GM12864 (cell line): Measurements from ENCODE around the gene PMM2.

Experiments used
- DNase-seq: peaks from one replicate; pipeline ENCODE4 v3.0.0-alpha.2; 2011; ENCODE audit warnings: low read depth
- H3K4me3 ChIP-seq: 2 replicates; pipeline ENCODE4 v1.5.1; 2011; ENCODE audit warnings: mild to moderate bottlenecking, low read depth, low read length, control low read depth
- CTCF ChIP-seq: IDR thresholded peaks from 2 replicates; pipeline ENCODE4 v1.5.1; 2011; ENCODE audit warnings: low read depth, mild to moderate bottlenecking, moderate library complexity, low read length, control low read depth, inconsistent platforms; ENCODE audit errors: missing control alignments

The PMM2 gene

DNA sequence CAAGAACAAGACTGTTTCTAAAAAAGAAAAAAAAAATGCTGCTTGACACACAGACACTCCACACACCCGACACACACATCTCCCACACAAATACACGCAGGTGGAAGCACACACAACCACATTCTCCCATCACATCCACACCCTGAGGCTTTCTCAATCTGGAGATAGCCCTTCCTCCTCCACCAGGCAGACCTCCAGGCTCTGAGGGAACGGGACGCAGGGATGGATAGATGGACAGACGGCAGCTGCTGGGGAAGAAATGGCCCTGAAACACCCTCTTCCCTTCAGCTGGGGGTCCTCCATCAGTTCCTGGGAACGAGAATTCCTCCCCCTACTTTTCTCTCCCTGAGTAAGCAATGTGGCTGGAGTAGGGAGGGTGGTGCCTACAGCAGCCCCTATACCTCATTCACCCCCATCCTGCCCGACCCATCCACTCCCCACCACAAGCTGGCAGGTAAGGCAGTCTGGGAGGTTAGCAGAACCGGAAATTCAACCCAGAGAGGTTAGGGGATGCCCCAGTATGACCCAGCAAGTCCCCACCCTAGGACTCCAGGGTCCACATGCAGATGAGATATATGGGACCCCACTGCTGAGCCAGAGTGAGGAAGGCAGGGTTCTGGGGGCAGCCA, 80.4 kb downstream of the PMM2 start:
- no peak for TF ChIP-seq CTCF
- DNase-seq = no peak
- H3K4me3 ChIP-seq = no peak overlapping the region

- no peak for DNase-seq
- H3K4me3 ChIP-seq = no peak overlapping the region
- no peak for TF ChIP-seq CTCF
These were observed 80.9 kb downstream of the PMM2 start for GRCh38 chr16:8878523-8878911.

GRCh38 chr16:8880839-8881510, 83.3 kb downstream of the PMM2 start:
- no peak for DNase-seq
- no peak for TF ChIP-seq CTCF
- no peak overlapping the region for H3K4me3 ChIP-seq

- DNase-seq = no peak
- no peak within 1 kb of the TSS for H3K4me3 ChIP-seq
- TF ChIP-seq CTCF = no peak
These were observed 84.5 kb downstream of the PMM2 start, which contains the start of gene LITAFD for GRCh38 chr16:8882041-8882617. Gene LITAFD, plus strand, starts transcription at chr16:8882351. Its CDS starts 2,005 bp downstream, at chr16:8884356.

GRCh38 chr16:8882725-8883377, 85.2 kb downstream of the PMM2 start:
- no peak for DNase-seq
- no peak overlapping the region for H3K4me3 ChIP-seq
- no peak for TF ChIP-seq CTCF

DNA sequence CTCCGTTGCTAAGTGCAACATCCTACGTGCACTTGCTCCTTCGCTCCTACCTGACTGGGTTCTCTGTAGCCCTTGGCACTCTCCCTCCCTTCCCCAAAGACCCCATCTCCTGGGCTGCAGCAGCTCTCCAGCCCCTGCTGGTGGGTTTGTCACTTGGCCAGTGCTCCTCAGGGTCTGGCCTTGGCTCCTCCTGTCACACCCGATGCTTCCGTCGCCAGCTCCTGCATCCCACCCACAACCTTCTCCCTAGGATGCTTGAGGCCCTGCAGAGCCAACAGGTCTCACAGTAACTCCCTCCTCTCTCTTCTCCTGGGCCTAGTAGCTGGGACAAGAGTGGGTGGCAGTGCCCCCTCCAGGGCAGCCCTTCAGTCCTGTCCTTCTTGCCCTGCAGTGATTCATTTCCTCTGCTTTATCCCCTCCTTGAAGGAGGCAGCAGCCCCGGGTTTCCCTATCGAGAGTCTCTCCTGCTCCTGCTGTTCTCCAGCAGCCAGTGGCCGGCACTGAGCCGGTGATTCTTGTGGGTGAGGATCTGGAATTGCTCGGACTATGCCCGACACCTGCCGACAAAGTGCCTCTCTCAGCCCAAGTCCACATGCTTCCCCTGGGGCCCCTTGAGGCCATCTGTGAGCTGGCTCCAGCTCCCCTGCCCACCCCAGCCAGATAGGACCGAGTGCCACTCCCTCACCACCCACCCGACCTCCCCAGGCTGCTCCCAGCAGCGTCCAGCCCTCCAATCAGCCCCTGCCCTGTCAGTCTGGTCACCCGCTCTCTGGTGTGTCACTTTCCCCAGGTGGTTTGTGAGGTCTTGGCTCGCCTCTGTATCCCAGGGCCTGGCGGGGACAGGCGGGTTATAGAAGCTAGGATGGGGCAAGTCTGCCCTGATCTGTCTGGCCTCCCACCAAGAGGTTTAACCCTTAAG, 88.3 kb downstream of the PMM2 start:
- no peak for DNase-seq
- H3K4me3 ChIP-seq = no peak overlapping the region
- TF ChIP-seq CTCF = no peak
